HCT116 (cell line): ENCODE measurements around the gene KPNA3. TPM values are rescaled to one million over a fixed set of nuclear protein-coding genes. Genes with fewer than 3 reads are reported as not detected.

Source experiments
- ATAC-seq: fragments of 200-7000 bp; cut with Tn5 transposase; 2 replicates; pipeline ENCODE4 v1.9.1; 2020; ENCODE audit warnings: mild to moderate bottlenecking, moderate library complexity
- Bru-seq: library from RNA; stranded (reverse); fragments of 400-500 nt; gene quantifications from one replicate; lab custom pipeline; 2021; lab: Mats Ljungman, UMichigan
- BruChase-seq, 2 experiments: library from RNA; stranded (reverse); fragments of 400-500 nt; gene quantifications; one replicate each; lab custom pipeline; 2021; lab: Mats Ljungman, UMichigan
- BruUV-seq: library from RNA; stranded (reverse); fragments of 400-500 nt; replicated peaks from 2 replicates; lab custom pipeline; 2021; lab: Mats Ljungman, UMichigan
- CTCF ChIA-PET: fragments of 300-600 bp; sonication (Branson Sonifier 250); formaldehyde crosslinking; loops from one replicate; lab custom pipeline; 2021; ENCODE audit warnings: antibody characterized with exemption; lab: Charles Lee
- POLR2A ChIA-PET: fragments of 300-600, 350-600 bp; sonication (Branson Sonifier 250); formaldehyde crosslinking; loops from one replicate; lab custom pipeline; 2021; ENCODE audit warnings: antibody characterized with exemption; lab: Charles Lee
- RAD21 ChIA-PET, 2 experiments: fragments of 300-600 bp; sonication (Branson Sonifier 250); formaldehyde crosslinking; loops; one replicate each; lab custom pipeline; 2023; ENCODE audit warnings: low total read pairs in 2 of 2; ENCODE audit not compliant: uncharacterized antibody in 2 of 2, unreplicated experiment in 2 of 2, low non-redundant PET in 1 of 2; lab: Charles Lee
- DNase-seq: peaks from one replicate; pipeline ENCODE4 v3.0.0-alpha.2; 2010; ENCODE audit warnings: low read depth, low spot score
- H2AFZ ChIP-seq: fragments of 200-600 bp; shearing (Covaris generic), sonication (generic); 2 replicates; pipeline ENCODE4 v1.6.1; 2017; ENCODE audit warnings: low read depth, mixed run types, mixed read lengths, antibody characterized with exemption, low read length; ENCODE audit not compliant: poor library complexity, severe bottlenecking
- H3K27ac ChIP-seq: 2 replicates; pipeline ENCODE4 v1.5.1; 2012; ENCODE audit warnings: low read depth, low read length
- H3K27me3 ChIP-seq: fragments of 200-600 bp; sonication (generic); 2 replicates; pipeline ENCODE4 v1.6.1; 2016; ENCODE audit warnings: mixed run types, low read length, mixed read lengths; ENCODE audit not compliant: insufficient read depth
- H3K36me3 ChIP-seq, 2 experiments: fragments of 200-500 bp in 1 of 2; fragments of 200-600 bp in 1 of 2; sonication (Bioruptor generic) in 1 of 2; sonication (generic) in 1 of 2; 2 replicates each; pipeline versions ENCODE4 v1.5.1 to v1.6.1; 2014 to 2016; ENCODE audit warnings: low read length in 2 of 2, inconsistent platforms in 1 of 2, mixed read lengths in 1 of 2, mixed run types in 1 of 2; ENCODE audit not compliant: insufficient read depth in 2 of 2, control insufficient read depth in 1 of 2
- H3K4me1 ChIP-seq, 2 experiments: fragments of 200-600 bp in 1 of 2; sonication (generic) in 1 of 2; 2 replicates each; pipeline versions ENCODE4 v1.5.1 to v1.6.1; 2012 to 2017; ENCODE audit warnings: low read length in 2 of 2, inconsistent platforms in 1 of 2, mild to moderate bottlenecking in 1 of 2, mixed read lengths in 1 of 2, mixed run types in 1 of 2, moderate library complexity in 1 of 2; ENCODE audit not compliant: insufficient read depth in 2 of 2, control insufficient read depth in 1 of 2
- H3K4me2 ChIP-seq: fragments of 200-600 bp; sonication (generic); 2 replicates; pipeline ENCODE4 v1.6.1; 2017; ENCODE audit warnings: mixed run types, low read length, mixed read lengths
- H3K4me3 ChIP-seq, 2 experiments: fragments of 200-600 bp in 1 of 2; sonication (generic) in 1 of 2; replicated peaks in 1 of 2; 2 replicates each; pipeline ENCODE4 v1.5.1; 2011 to 2016; ENCODE audit warnings: low read length in 2 of 2, control low read depth in 1 of 2, low read depth in 1 of 2, mild to moderate bottlenecking in 1 of 2, mixed read lengths in 1 of 2, mixed run types in 1 of 2
- H3K79me2 ChIP-seq: fragments of 200-600 bp; sonication (generic); 2 replicates; pipeline ENCODE4 v1.6.1; 2017; ENCODE audit warnings: mild to moderate bottlenecking, mixed run types, low read length, moderate library complexity, mixed read lengths; ENCODE audit not compliant: insufficient read depth
- H3K9ac ChIP-seq: fragments of 200-600 bp; sonication (generic); 2 replicates; pipeline ENCODE4 v1.6.1; 2016; ENCODE audit warnings: low read length, mixed read lengths
- H3K9me2 ChIP-seq: fragments of 200-600 bp; sonication (generic), shearing (Covaris generic); 2 replicates; pipeline ENCODE4 v1.6.1; 2017; ENCODE audit warnings: mixed run types, mild to moderate bottlenecking, moderate library complexity; ENCODE audit not compliant: insufficient read depth
- H3K9me3 ChIP-seq, 2 experiments: fragments of 200-500 bp in 1 of 2; fragments of 200-600 bp in 1 of 2; sonication (Bioruptor generic) in 1 of 2; sonication (generic) in 1 of 2; 2 replicates each; pipeline ENCODE4 v1.6.1; 2014 to 2017; ENCODE audit warnings: low read length in 2 of 2, mixed read lengths in 2 of 2, inconsistent platforms in 1 of 2, low read depth in 1 of 2, mild to moderate bottlenecking in 1 of 2, mixed run types in 1 of 2, moderate library complexity in 1 of 2; ENCODE audit not compliant: control insufficient read depth in 1 of 2, insufficient read depth in 1 of 2
- H4K20me1 ChIP-seq: fragments of 200-600 bp; sonication (generic), shearing (Covaris generic); 2 replicates; pipeline ENCODE4 v1.6.1; 2017; ENCODE audit warnings: mixed run types, mild to moderate bottlenecking, moderate library complexity; ENCODE audit not compliant: insufficient read depth
- EGR1 ChIP-seq: IDR thresholded peaks from 2 replicates; pipeline ENCODE4 v1.6.1; 2012; ENCODE audit warnings: low read depth
- EZH2 ChIP-seq: fragments of 200-600 bp; sonication (generic); IDR thresholded peaks from 2 replicates; pipeline ENCODE4 v1.6.1; 2017; ENCODE audit warnings: antibody characterized with exemption, mixed run types
- FOSL1 ChIP-seq: IDR thresholded peaks from 2 replicates; pipeline ENCODE4 v1.6.1; 2012; ENCODE audit warnings: low read depth
- POLR2A ChIP-seq: IDR thresholded peaks from 2 replicates; pipeline ENCODE4 v1.7.0; 2011; ENCODE audit warnings: borderline replicate concordance; ENCODE audit not compliant: insufficient read depth, insufficient read length; ENCODE audit errors: extremely low read depth
- POLR2AphosphoS5 ChIP-seq: IDR thresholded peaks from 2 replicates; pipeline ENCODE4 v1.6.1; 2011; ENCODE audit warnings: mild to moderate bottlenecking, low read depth, low read length, moderate library complexity
- SIN3A ChIP-seq: IDR thresholded peaks from 2 replicates; pipeline ENCODE4 v1.6.1; 2012; ENCODE audit warnings: low read depth
- SP1 ChIP-seq: IDR thresholded peaks from 2 replicates; pipeline ENCODE4 v1.6.1; 2012; ENCODE audit warnings: low read depth
- YY1 ChIP-seq: IDR thresholded peaks from 2 replicates; pipeline ENCODE4 v1.6.1; 2011; ENCODE audit warnings: low read length, low read depth, moderate library complexity, mild to moderate bottlenecking; ENCODE audit not compliant: insufficient replicate concordance; ENCODE audit errors: extremely low read depth
- ZNF274 ChIP-seq: fragments of 200-500 bp; sonication (Bioruptor generic); IDR thresholded peaks from 2 replicates; pipeline ENCODE4 v1.6.1; 2014; ENCODE audit warnings: mild to moderate bottlenecking, low read depth, low read length, inconsistent platforms
- intact Hi-C: fragments of 100-400 bp; cut with micrococcal nuclease; formaldehyde crosslinking; loops from 2 replicates; pipeline ENCODE4 v1.10.0; 2022
- long read RNA-seq: library from polyadenylated mRNA; unstranded; transcript quantifications from one replicate; pipeline ENCODE4 v2.0.0, GENCODE V29; 2021; ENCODE audit not compliant: unreplicated experiment
- polyA plus RNA-seq: library from polyadenylated mRNA; unstranded; fragments of >200 nt; gene quantifications from 2 replicates; pipeline ENCODE4 v1.2.1, GENCODE V29; 2012; ENCODE audit warnings: missing spikeins
- total RNA-seq: library from RNA; stranded (reverse); gene quantifications from one replicate; pipeline ENCODE4 v1.2.1, GENCODE V29; 2021; ENCODE audit not compliant: unreplicated experiment
- TF ChIP-seq, protein P1 (sequence below): IDR thresholded peaks from 2 replicates; pipeline ENCODE4 v1.6.1; 2012
- TF ChIP-seq, protein P2 (sequence below): IDR thresholded peaks from 2 replicates; pipeline ENCODE4 v1.6.1; 2012
- TF ChIP-seq, protein P3 (sequence below): IDR thresholded peaks from 2 replicates; pipeline ENCODE4 v1.6.1; 2012; ENCODE audit warnings: low read depth

KPNA3 gene, protein sequence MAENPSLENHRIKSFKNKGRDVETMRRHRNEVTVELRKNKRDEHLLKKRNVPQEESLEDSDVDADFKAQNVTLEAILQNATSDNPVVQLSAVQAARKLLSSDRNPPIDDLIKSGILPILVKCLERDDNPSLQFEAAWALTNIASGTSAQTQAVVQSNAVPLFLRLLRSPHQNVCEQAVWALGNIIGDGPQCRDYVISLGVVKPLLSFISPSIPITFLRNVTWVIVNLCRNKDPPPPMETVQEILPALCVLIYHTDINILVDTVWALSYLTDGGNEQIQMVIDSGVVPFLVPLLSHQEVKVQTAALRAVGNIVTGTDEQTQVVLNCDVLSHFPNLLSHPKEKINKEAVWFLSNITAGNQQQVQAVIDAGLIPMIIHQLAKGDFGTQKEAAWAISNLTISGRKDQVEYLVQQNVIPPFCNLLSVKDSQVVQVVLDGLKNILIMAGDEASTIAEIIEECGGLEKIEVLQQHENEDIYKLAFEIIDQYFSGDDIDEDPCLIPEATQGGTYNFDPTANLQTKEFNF
- 45.0 TPM for total RNA-seq
- polyA plus RNA-seq = 12.2 and 15.1 TPM in 2 replicates
- percentile 82 among the genes with signal in this experiment for Bru-seq, nascent RNA
- BruChase-seq, experiment 1, labeled RNA remaining after a 6-hour chase = percentile 85 among the genes with signal in this experiment
- percentile 81 among the genes with signal in this experiment for BruChase-seq, experiment 2, labeled RNA remaining after a 2-hour chase
- long read RNA-seq, full-length matches to known transcripts = 65 of 81 reads
- long read RNA-seq, partial matches to known transcripts = 9 of 81 reads
- long read RNA-seq, other reads (novel, unspliced or antisense) = 7 of 81 reads

DNA sequence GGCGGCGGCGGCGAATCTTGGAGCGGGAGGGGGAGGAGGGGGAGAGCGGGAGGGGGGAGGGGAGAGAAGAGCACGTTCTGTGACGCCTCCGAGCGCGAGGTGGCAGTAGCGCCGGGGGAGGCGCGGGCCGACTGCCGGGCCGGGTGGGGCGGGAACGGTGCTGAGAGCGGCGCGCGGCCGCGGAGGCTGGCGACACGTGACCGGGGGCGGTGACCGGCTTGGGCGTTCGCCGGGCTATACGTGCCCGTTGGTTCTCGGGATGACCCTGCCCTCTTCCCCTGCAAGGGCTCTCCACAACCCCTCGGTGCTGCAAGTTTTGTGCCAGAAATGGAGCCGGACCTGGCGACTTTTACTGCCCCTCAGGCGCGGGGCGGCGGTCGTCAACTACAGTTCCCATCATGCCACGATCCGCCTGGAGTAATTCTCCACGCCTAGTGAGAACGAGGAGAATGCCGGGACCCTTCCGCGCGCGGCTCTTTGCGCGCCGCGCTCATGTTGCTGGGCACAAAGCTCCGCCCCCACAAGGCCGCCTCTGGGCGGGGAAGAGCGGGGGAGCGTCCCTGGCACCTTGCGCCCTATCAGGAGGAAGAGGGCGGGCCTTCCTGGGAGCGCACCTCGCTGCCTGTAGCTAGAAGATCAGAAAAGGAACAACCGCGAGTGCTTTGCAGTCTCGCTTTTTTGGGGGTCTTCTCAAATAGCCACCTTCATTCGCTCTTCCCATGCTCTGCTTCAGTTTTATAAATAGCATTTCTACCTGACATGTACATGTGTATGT, at the start of gene KPNA3:
Gene KPNA3 (minus strand): TSS at position 133 of the 775 bp plus-strand sequence. CDS start 176 bp downstream, outside the sequence.
- ATAC-seq = peak; percentile 92
- CTCF ChIA-PET = no interaction called here
- RAD21 ChIA-PET = interaction anchor here (0.6 kb wide), 3 partner anchors 28 to 332 kb away, joined by 5 to 9 read pairs (median 6); no protein-coding TSS in a partner anchor
- intact Hi-C loops = loop anchor here (2.0 kb wide), 1 partner anchor 102 kb away; the partner anchor contains the start of gene EBPL
- no peaks in the 10 kb centered on the region for H3K27me3 ChIP-seq
- peak within 1 kb of the TSS; percentile 77 for H3K4me2 ChIP-seq
- DNase-seq = peak; percentile 91
- peaks cover 42% of the 10 kb centered on the region for H3K79me2 ChIP-seq
- H3K9me2 ChIP-seq = no peaks in the 10 kb centered on the region
- H3K9ac ChIP-seq = peak within 1 kb of the TSS; percentile 89
- H3K27ac ChIP-seq = peak within 1 kb of the TSS; percentile 95
- peaks cover 0 to 4% of the 10 kb centered on the region in 2 experiments; a peak in 1 of 4 replicates for H3K36me3 ChIP-seq
- peaks cover 6 to 40% of the 10 kb centered on the region in 2 experiments; a peak in 3 of 4 replicates for H3K4me1 ChIP-seq
- H3K9me3 ChIP-seq = no peaks in the 10 kb centered on the region
- peaks cover 7% of the 10 kb centered on the region; the same call in 1 of the 2 replicates for H4K20me1 ChIP-seq
- no TSS peak for BruUV-seq
- TF ChIP-seq SP1 (peak; percentile 37), FOSL1 (no peak), EGR1 (peak; percentile 93), SIN3A (peak; percentile 40; the same call in 1 of the 2 replicates), ZNF274 (no peak), POLR2AphosphoS5 (peak; percentile 86), POLR2A (peak; percentile 71), YY1 (peak; percentile 37), EZH2 (no peak)
- TF ChIP-seq, protein P1, sequence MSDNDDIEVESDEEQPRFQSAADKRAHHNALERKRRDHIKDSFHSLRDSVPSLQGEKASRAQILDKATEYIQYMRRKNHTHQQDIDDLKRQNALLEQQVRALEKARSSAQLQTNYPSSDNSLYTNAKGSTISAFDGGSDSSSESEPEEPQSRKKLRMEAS = peak; percentile 85
- TF ChIP-seq, protein P2, sequence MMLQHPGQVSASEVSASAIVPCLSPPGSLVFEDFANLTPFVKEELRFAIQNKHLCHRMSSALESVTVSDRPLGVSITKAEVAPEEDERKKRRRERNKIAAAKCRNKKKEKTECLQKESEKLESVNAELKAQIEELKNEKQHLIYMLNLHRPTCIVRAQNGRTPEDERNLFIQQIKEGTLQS = no peak
- TF ChIP-seq, protein P3, sequence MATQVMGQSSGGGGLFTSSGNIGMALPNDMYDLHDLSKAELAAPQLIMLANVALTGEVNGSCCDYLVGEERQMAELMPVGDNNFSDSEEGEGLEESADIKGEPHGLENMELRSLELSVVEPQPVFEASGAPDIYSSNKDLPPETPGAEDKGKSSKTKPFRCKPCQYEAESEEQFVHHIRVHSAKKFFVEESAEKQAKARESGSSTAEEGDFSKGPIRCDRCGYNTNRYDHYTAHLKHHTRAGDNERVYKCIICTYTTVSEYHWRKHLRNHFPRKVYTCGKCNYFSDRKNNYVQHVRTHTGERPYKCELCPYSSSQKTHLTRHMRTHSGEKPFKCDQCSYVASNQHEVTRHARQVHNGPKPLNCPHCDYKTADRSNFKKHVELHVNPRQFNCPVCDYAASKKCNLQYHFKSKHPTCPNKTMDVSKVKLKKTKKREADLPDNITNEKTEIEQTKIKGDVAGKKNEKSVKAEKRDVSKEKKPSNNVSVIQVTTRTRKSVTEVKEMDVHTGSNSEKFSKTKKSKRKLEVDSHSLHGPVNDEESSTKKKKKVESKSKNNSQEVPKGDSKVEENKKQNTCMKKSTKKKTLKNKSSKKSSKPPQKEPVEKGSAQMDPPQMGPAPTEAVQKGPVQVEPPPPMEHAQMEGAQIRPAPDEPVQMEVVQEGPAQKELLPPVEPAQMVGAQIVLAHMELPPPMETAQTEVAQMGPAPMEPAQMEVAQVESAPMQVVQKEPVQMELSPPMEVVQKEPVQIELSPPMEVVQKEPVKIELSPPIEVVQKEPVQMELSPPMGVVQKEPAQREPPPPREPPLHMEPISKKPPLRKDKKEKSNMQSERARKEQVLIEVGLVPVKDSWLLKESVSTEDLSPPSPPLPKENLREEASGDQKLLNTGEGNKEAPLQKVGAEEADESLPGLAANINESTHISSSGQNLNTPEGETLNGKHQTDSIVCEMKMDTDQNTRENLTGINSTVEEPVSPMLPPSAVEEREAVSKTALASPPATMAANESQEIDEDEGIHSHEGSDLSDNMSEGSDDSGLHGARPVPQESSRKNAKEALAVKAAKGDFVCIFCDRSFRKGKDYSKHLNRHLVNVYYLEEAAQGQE = no peak
- peak within 1 kb of the TSS; percentile 46 for H2AFZ ChIP-seq
- peak within 1 kb of the TSS; percentile 55 to 91 for H3K4me3 ChIP-seq
- POLR2A ChIA-PET = interaction anchor here (0.6 to 1.8 kb wide), 10 partner anchors 11 to 1250 kb away, joined by 3 to 9 read pairs (median 3); no protein-coding TSS in a partner anchor
